HEK293 (cell line): ENCODE results near the gene LSM3.

ENCODE experiments used
- CTCF ChIA-PET: fragments of 350-600 bp; formaldehyde crosslinking; extraction: SDS; loops from one replicate; lab custom pipeline; 2021; ENCODE audit warnings: antibody characterized with exemption; lab: Yijun Ruan, JAX
- POLR2A ChIA-PET: fragments of 300-600 bp; formaldehyde crosslinking; extraction: SDS; loops from one replicate; lab custom pipeline; 2020; ENCODE audit warnings: antibody characterized with exemption, inconsistent platforms; lab: Yijun Ruan, JAX
- H3K27ac ChIP-seq: fragments of 200-500 bp; sonication (Bioruptor generic); 2 replicates; pipeline ENCODE4 v1.5.1; 2014; ENCODE audit warnings: low read depth, low read length, control low read depth, inconsistent platforms; ENCODE audit errors: extremely low read depth
- H3K36me3 ChIP-seq, 2 experiments: fragments of 200-500 bp in 1 of 2; sonication (Bioruptor generic) in 1 of 2; 1 replicate in 1 of 2; 2 replicates in 1 of 2; pipeline ENCODE4 v1.5.1; 2014 to 2017; ENCODE audit warnings: inconsistent platforms in 2 of 2, low read length in 2 of 2; ENCODE audit not compliant: control insufficient read depth in 2 of 2, insufficient read depth in 1 of 2
- H3K4me1 ChIP-seq: fragments of 200-500 bp; sonication (Bioruptor generic); 2 replicates; pipeline ENCODE4 v1.5.1; 2014; ENCODE audit warnings: mild to moderate bottlenecking, low read length, inconsistent platforms; ENCODE audit not compliant: control insufficient read depth, insufficient read depth
- H3K4me3 ChIP-seq: 2 replicates; pipeline ENCODE4 v1.5.1; 2011; ENCODE audit warnings: low read depth, mild to moderate bottlenecking, control low read depth, low read length, moderate library complexity
- H3K9me3 ChIP-seq: fragments of 200-500 bp; sonication (Bioruptor generic); 2 replicates; pipeline ENCODE4 v1.5.1; 2014; ENCODE audit warnings: low read depth, low read length, inconsistent platforms; ENCODE audit not compliant: control insufficient read depth, insufficient read depth
- ATF2 ChIP-seq: fragments of 450-650 bp; formaldehyde crosslinking; IDR thresholded peaks from 2 replicates; pipeline ENCODE4 v1.5.1; 2016; ENCODE audit warnings: missing biosample characterization, missing genetic modification characterization, low read depth
- EGR2 ChIP-seq: fragments of 450-650 bp; formaldehyde crosslinking; IDR thresholded peaks from 2 replicates; pipeline ENCODE4 v1.5.1; 2016; ENCODE audit warnings: low read depth, missing biosample characterization, missing genetic modification characterization
- HOXA7 ChIP-seq: sonication (generic); formaldehyde crosslinking; IDR thresholded peaks from 2 replicates; pipeline ENCODE4 v1.8.1; 2022; ENCODE audit warnings: missing genetic modification reagents, borderline replicate concordance
- KLF17 ChIP-seq: fragments of 450-650 bp; formaldehyde crosslinking; IDR thresholded peaks from 2 replicates; pipeline ENCODE4 v1.5.1; 2016; ENCODE audit warnings: missing biosample characterization, missing genetic modification characterization
- PRDM1 ChIP-seq: fragments of 450-650 bp; formaldehyde crosslinking; IDR thresholded peaks from 2 replicates; pipeline ENCODE4; 2016; ENCODE audit warnings: missing biosample characterization, missing genetic modification characterization
- PRDM6 ChIP-seq: fragments of 450-650 bp; formaldehyde crosslinking; IDR thresholded peaks from 2 replicates; pipeline ENCODE4 v1.5.1; 2017; ENCODE audit warnings: missing biosample characterization, missing genetic modification characterization
- REST ChIP-seq: fragments of 450-650 bp; formaldehyde crosslinking; IDR thresholded peaks from 2 replicates; pipeline ENCODE4 v1.5.1; 2016; ENCODE audit warnings: missing biosample characterization, missing genetic modification characterization
- ZBTB10 ChIP-seq: fragments of 450-650 bp; formaldehyde crosslinking; IDR thresholded peaks from 2 replicates; pipeline ENCODE4 v1.5.1; 2016; ENCODE audit warnings: missing biosample characterization, missing genetic modification characterization
- ZBTB48 ChIP-seq: fragments of 450-650 bp; formaldehyde crosslinking; IDR thresholded peaks from 2 replicates; pipeline ENCODE4 v1.5.1; 2016; ENCODE audit warnings: missing biosample characterization, missing genetic modification characterization
- ZEB2 ChIP-seq: fragments of 450-650 bp; formaldehyde crosslinking; IDR thresholded peaks from 2 replicates; pipeline ENCODE4 v1.5.1; 2016; ENCODE audit warnings: missing biosample characterization, missing genetic modification characterization
- ZNF138 ChIP-seq: fragments of 450-650 bp; formaldehyde crosslinking; IDR thresholded peaks from 2 replicates; pipeline ENCODE4 v1.5.1; 2016; ENCODE audit warnings: missing biosample characterization, missing genetic modification characterization, borderline replicate concordance
- ZNF2 ChIP-seq: fragments of 450-650 bp; formaldehyde crosslinking; IDR thresholded peaks from 2 replicates; pipeline ENCODE4 v1.5.1; 2016; ENCODE audit warnings: missing biosample characterization, missing genetic modification characterization
- ZNF214 ChIP-seq: fragments of 450-650 bp; formaldehyde crosslinking; IDR thresholded peaks from 2 replicates; pipeline ENCODE4 v1.5.1; 2017; ENCODE audit warnings: missing biosample characterization, mild to moderate bottlenecking, missing genetic modification characterization, borderline replicate concordance
- ZNF366 ChIP-seq: fragments of 450-650 bp; formaldehyde crosslinking; conservative IDR thresholded peaks from 2 replicates; pipeline ENCODE4 v1.5.1; 2016; ENCODE audit warnings: missing biosample characterization, missing genetic modification characterization
- ZNF404 ChIP-seq: fragments of 450-650 bp; formaldehyde crosslinking; IDR thresholded peaks from 2 replicates; pipeline ENCODE4 v1.5.1; 2017; ENCODE audit warnings: missing biosample characterization, missing genetic modification characterization
- ZNF513 ChIP-seq: fragments of 450-650 bp; IDR thresholded peaks from 2 replicates; pipeline ENCODE4 v1.5.1; 2018; ENCODE audit warnings: missing biosample characterization, missing genetic modification characterization
- ZNF529 ChIP-seq: fragments of 450-650 bp; formaldehyde crosslinking; IDR thresholded peaks from 2 replicates; pipeline ENCODE4 v1.5.1; 2017; ENCODE audit warnings: missing genetic modification characterization, missing biosample characterization; ENCODE audit not compliant: insufficient replicate concordance
- ZNF548 ChIP-seq: fragments of 450-650 bp; formaldehyde crosslinking; IDR thresholded peaks from 2 replicates; pipeline ENCODE4 v1.5.1; 2016; ENCODE audit warnings: missing biosample characterization, missing genetic modification characterization
- ZNF629 ChIP-seq: fragments of 450-650 bp; formaldehyde crosslinking; IDR thresholded peaks from 2 replicates; pipeline ENCODE4 v1.5.1; 2017; ENCODE audit warnings: missing biosample characterization, missing genetic modification characterization
- ZNF704 ChIP-seq: fragments of 450-650 bp; formaldehyde crosslinking; IDR thresholded peaks from 2 replicates; pipeline ENCODE4 v1.5.1; 2016; ENCODE audit warnings: missing biosample characterization, missing genetic modification characterization
- ZNF768 ChIP-seq: fragments of 450-650 bp; formaldehyde crosslinking; IDR thresholded peaks from 2 replicates; pipeline ENCODE4 v1.5.1; 2018; ENCODE audit warnings: missing biosample characterization, mild to moderate bottlenecking, missing genetic modification characterization
- ZNF843 ChIP-seq: fragments of 450-650 bp; formaldehyde crosslinking; IDR thresholded peaks from 2 replicates; pipeline ENCODE4 v1.5.1; 2016; ENCODE audit warnings: missing biosample characterization, missing genetic modification characterization
- ZSCAN30 ChIP-seq: fragments of 450-650 bp; IDR thresholded peaks from 2 replicates; pipeline ENCODE4 v1.5.1; 2018; ENCODE audit warnings: missing biosample characterization, mild to moderate bottlenecking, missing genetic modification characterization, moderate library complexity
- ZXDB ChIP-seq: fragments of 450-650 bp; formaldehyde crosslinking; IDR thresholded peaks from 2 replicates; pipeline ENCODE4 v1.5.1; 2016; ENCODE audit warnings: missing biosample characterization, missing genetic modification characterization

LSM3 gene

GRCh38 chr3:14174483-14174882, 4.1 kb upstream of the LSM3 start:
- H3K36me3 ChIP-seq, result peaks cover 19 to 39% of the 10 kb centered on the region in 2 experiments; a peak in 2 of 3 replicates
- POLR2A ChIA-PET, result interaction anchor here (2.9 kb wide), 1 partner anchor 49 kb away, joined by 10 read pairs; the partner anchor contains the start of genes CHCHD4 and TMEM43
- H3K4me1 ChIP-seq, result peaks cover 4% of the 10 kb centered on the region; the same call in 1 of the 2 replicates
- no peak overlapping the region for H3K27ac ChIP-seq
- no peak overlapping the region for H3K4me3 ChIP-seq
- H3K9me3 ChIP-seq, result no peaks in the 10 kb centered on the region
- peak; percentile 88 for TF ChIP-seq ATF2 (tag by site-specific recombination)
- TF ChIP-seq EGR2 (tag by site-specific recombination), result no peak
- TF ChIP-seq KLF17 (tag by site-specific recombination), result no peak
- no peak for TF ChIP-seq ZNF2 (tag by site-specific recombination)
- no peak for TF ChIP-seq ZXDB (tag by site-specific recombination)
- no peak for TF ChIP-seq ZNF704 (tag by site-specific recombination)
- TF ChIP-seq ZNF513 (tag by site-specific recombination), result no peak
- no peak for TF ChIP-seq ZNF138 (tag by site-specific recombination)
- TF ChIP-seq ZNF629 (tag by site-specific recombination), result peak; percentile 72
- 0 out of 2 replicates have a peak, but pooled peaks have one; percentile 13 for TF ChIP-seq ZBTB48 (tag by site-specific recombination)
- TF ChIP-seq ZNF529 (tag by site-specific recombination), result no peak
- TF ChIP-seq ZNF843 (tag by site-specific recombination), result no peak
- 0 out of 2 replicates have a peak, but pooled peaks have one; percentile 21 for TF ChIP-seq ZEB2 (tag by site-specific recombination)
- TF ChIP-seq HOXA7, result no peak
- TF ChIP-seq ZNF548, result no peak
- peak; percentile 83 for TF ChIP-seq PRDM6 (tag by site-specific recombination)
- TF ChIP-seq ZSCAN30 (tag by site-specific recombination), result no peak
- no peak for TF ChIP-seq ZNF404 (tag by site-specific recombination)
- peak; percentile 21; the same call in 1 of the 2 replicates for TF ChIP-seq PRDM1
- TF ChIP-seq ZNF214 (tag by site-specific recombination), result no peak
- TF ChIP-seq ZBTB10 (tag by site-specific recombination), result no peak
- TF ChIP-seq REST, result no peak
- TF ChIP-seq ZNF366 (tag by site-specific recombination), result 0 out of 2 replicates have a peak, but pooled peaks have one; percentile 35
- TF ChIP-seq ZNF768 (tag by site-specific recombination), result no peak
- CTCF ChIA-PET, result interaction anchor here (0.9 to 1.2 kb wide), 2 partner anchors 29 to 278 kb away, joined by 3 to 4 read pairs; no protein-coding TSS in a partner anchor
